ENCODE measurements around the gene ZSWIM5.
A peak's percentile ranks its signal among the peaks of the same experiment; 100 is the strongest.
"Not testable (repeated sequence)": the region's sequence is repeated elsewhere in the genome, so short reads cannot be mapped to it uniquely, and the experiment has no call there.

Gene ZSWIM5

GRCh38 chr1:45187725-45188124 is 18.7 kb downstream of the ZSWIM5 start:
- Mint-ChIP-seq H3K27ac (no peak overlapping the region), H3K27me3 (no peaks in the 10 kb centered on the region), H3K4me3 (no peak overlapping the region), H3K9me3 (no peaks in the 10 kb centered on the region), H3K4me1 (ENCODE audit: low read depth in 2 of 2) (peaks cover 0 to 13% of the 10 kb centered on the region in 2 donors), H3K36me3 (ENCODE audit: insufficient read depth) (no peaks in the 10 kb centered on the region)
- ATAC-seq (replicated peaks) (no peak), DNase-seq (no peak)

GRCh38 chr1:45179918-45180519 is 26.4 kb downstream of the ZSWIM5 start:
- H3K4me3 Mint-ChIP-seq, H3K27me3 Mint-ChIP-seq: not testable (repeated sequence)

GRCh38 chr1:45177452-45177851 is 29.0 kb downstream of the ZSWIM5 start:
- Mint-ChIP-seq H3K4me1 (ENCODE audit: low read depth in 2 of 2) (peaks cover 0 to 6% of the 10 kb centered on the region in 2 donors), H3K4me3 (no peak overlapping the region), H3K27me3 (no peaks in the 10 kb centered on the region)

More at GRCh38 chr1:45179918-45180519, 26.4 kb downstream of the ZSWIM5 start:
- not testable (repeated sequence) for H3K36me3 Mint-ChIP-seq (ENCODE audit: insufficient read depth); DNase-seq; H3K27ac Mint-ChIP-seq; H3K9me3 Mint-ChIP-seq; ATAC-seq (replicated peaks); H3K4me1 Mint-ChIP-seq (ENCODE audit: low read depth in 2 of 2)

GRCh38 chr1:45172764-45173163 is 33.6 kb downstream of the ZSWIM5 start:
- no peaks in the 10 kb centered on the region for H3K9me3 Mint-ChIP-seq
- peaks cover 4 to 5% of the 10 kb centered on the region in 2 donors for H3K4me1 Mint-ChIP-seq (ENCODE audit: low read depth in 2 of 2)
- no peaks in the 10 kb centered on the region for H3K36me3 Mint-ChIP-seq (ENCODE audit: insufficient read depth)
- H3K27me3 Mint-ChIP-seq = no peaks in the 10 kb centered on the region
- no peak for ATAC-seq (replicated peaks)
- no peak overlapping the region for H3K4me3 Mint-ChIP-seq
- no peak overlapping the region for H3K27ac Mint-ChIP-seq
- DNase-seq = no peak

More at GRCh38 chr1:45177452-45177851, 29.0 kb downstream of the ZSWIM5 start:
- ATAC-seq (replicated peaks) = no peak
- H3K27ac Mint-ChIP-seq = no peak overlapping the region
- H3K36me3 Mint-ChIP-seq (ENCODE audit: insufficient read depth) = no peaks in the 10 kb centered on the region
- H3K9me3 Mint-ChIP-seq = no peaks in the 10 kb centered on the region
- no peak for DNase-seq

GRCh38 chr1:45172005-45172404 is 34.4 kb downstream of the ZSWIM5 start:
- Mint-ChIP-seq H3K27me3 (no peaks in the 10 kb centered on the region), H3K36me3 (ENCODE audit: insufficient read depth) (no peaks in the 10 kb centered on the region), H3K4me1 (ENCODE audit: low read depth in 2 of 2) (peaks cover 4 to 5% of the 10 kb centered on the region in 2 donors), H3K27ac (no peak overlapping the region), H3K9me3 (no peaks in the 10 kb centered on the region), H3K4me3 (no peak overlapping the region)
- DNase-seq = no peak
- no peak for ATAC-seq (replicated peaks)

GRCh38 chr1:45171575-45171974 is 34.8 kb downstream of the ZSWIM5 start:
- Mint-ChIP-seq H3K9me3 (no peaks in the 10 kb centered on the region), H3K27me3 (no peaks in the 10 kb centered on the region), H3K4me1 (ENCODE audit: low read depth in 2 of 2) (peaks cover 3 to 4% of the 10 kb centered on the region in 2 donors), H3K4me3 (no peak overlapping the region), H3K36me3 (ENCODE audit: insufficient read depth) (no peaks in the 10 kb centered on the region), H3K27ac (no peak overlapping the region)
- no peak for ATAC-seq (replicated peaks)
- DNase-seq = no peak

- Mint-ChIP-seq H3K27me3 (peaks cover 0 to 4% of the 10 kb centered on the region in 2 donors), H3K9me3 (no peaks in the 10 kb centered on the region), H3K4me1 (ENCODE audit: low read depth in 2 of 2) (peaks cover 2 to 6% of the 10 kb centered on the region in 2 donors), H3K4me3 (no peak overlapping the region), H3K27ac (no peak overlapping the region), H3K36me3 (ENCODE audit: insufficient read depth) (peaks cover 3% of the 10 kb centered on the region)
- DNase-seq (no peak), ATAC-seq (replicated peaks) (no peak)
These were observed 36.2 kb downstream of the ZSWIM5 start for GRCh38 chr1:45170151-45170742.

- H3K27me3 Mint-ChIP-seq; H3K9me3 Mint-ChIP-seq; DNase-seq; H3K36me3 Mint-ChIP-seq (ENCODE audit: insufficient read depth); H3K4me3 Mint-ChIP-seq; ATAC-seq (replicated peaks); H3K27ac Mint-ChIP-seq: not testable (repeated sequence)
- peaks cover 8 to 19% of the 10 kb centered on the region in 2 donors for H3K4me1 Mint-ChIP-seq (ENCODE audit: low read depth in 2 of 2)
These were observed 38.5 kb downstream of the ZSWIM5 start for GRCh38 chr1:45167947-45168346.

- DNase-seq; ATAC-seq (replicated peaks); H3K27me3 Mint-ChIP-seq; H3K9me3 Mint-ChIP-seq; H3K4me3 Mint-ChIP-seq; H3K36me3 Mint-ChIP-seq (ENCODE audit: insufficient read depth); H3K27ac Mint-ChIP-seq: not testable (repeated sequence)
- peaks cover 12 to 19% of the 10 kb centered on the region in 2 donors for H3K4me1 Mint-ChIP-seq (ENCODE audit: low read depth in 2 of 2)
These were observed 42.1 kb downstream of the ZSWIM5 start for GRCh38 chr1:45164307-45164706.

- H3K4me3 Mint-ChIP-seq = peak overlapping the region in 1 of 2 donors; percentile 25
- H3K4me1 Mint-ChIP-seq (ENCODE audit: low read depth in 2 of 2) = peaks cover 10 to 15% of the 10 kb centered on the region in 2 donors
- peak overlapping the region in 1 of 2 donors; percentile 45 for H3K27ac Mint-ChIP-seq
- not testable (repeated sequence) for DNase-seq; H3K27me3 Mint-ChIP-seq; H3K9me3 Mint-ChIP-seq; H3K36me3 Mint-ChIP-seq (ENCODE audit: insufficient read depth); ATAC-seq (replicated peaks)
These were observed 43.3 kb downstream of the ZSWIM5 start for GRCh38 chr1:45163111-45163510.

GRCh38 chr1:45162041-45163035 is 44.1 kb downstream of the ZSWIM5 start:
- not testable (repeated sequence) for ATAC-seq (replicated peaks); H3K36me3 Mint-ChIP-seq (ENCODE audit: insufficient read depth); H3K27me3 Mint-ChIP-seq; H3K9me3 Mint-ChIP-seq
- peak in 1 of 3 experiments; percentile 2 for DNase-seq
- peaks cover 10 to 15% of the 10 kb centered on the region in 2 donors for H3K4me1 Mint-ChIP-seq (ENCODE audit: low read depth in 2 of 2)
- peak overlapping the region in 1 of 2 donors; percentile 42 for H3K27ac Mint-ChIP-seq
- H3K4me3 Mint-ChIP-seq = peak overlapping the region in 1 of 2 donors; percentile 25

- Mint-ChIP-seq H3K36me3 (ENCODE audit: insufficient read depth) (no peaks in the 10 kb centered on the region), H3K9me3 (peaks cover 0 to 4% of the 10 kb centered on the region in 2 donors), H3K27me3 (peaks cover 0 to 5% of the 10 kb centered on the region in 2 donors), H3K4me3 (no peak overlapping the region), H3K27ac (no peak overlapping the region), H3K4me1 (ENCODE audit: low read depth in 2 of 2) (peaks cover 0 to 5% of the 10 kb centered on the region in 2 donors)
- DNase-seq = no peak
- ATAC-seq (replicated peaks) = no peak
These were observed 50.4 kb downstream of the ZSWIM5 start for GRCh38 chr1:45155957-45156356.

GRCh38 chr1:45155423-45155822 is 51.0 kb downstream of the ZSWIM5 start:
- no peak for ATAC-seq (replicated peaks)

More at GRCh38 chr1:45155423-45155822, 51.0 kb downstream of the ZSWIM5 start:
- H3K27me3 Mint-ChIP-seq = peaks cover 0 to 5% of the 10 kb centered on the region in 2 donors
- peaks cover 0 to 4% of the 10 kb centered on the region in 2 donors for H3K9me3 Mint-ChIP-seq
- no peak overlapping the region for H3K4me3 Mint-ChIP-seq
- no peak for DNase-seq
- H3K4me1 Mint-ChIP-seq (ENCODE audit: low read depth in 2 of 2) = peaks cover 0 to 5% of the 10 kb centered on the region in 2 donors
- no peaks in the 10 kb centered on the region for H3K36me3 Mint-ChIP-seq (ENCODE audit: insufficient read depth)
- H3K27ac Mint-ChIP-seq = no peak overlapping the region

All from effector memory CD8-positive, alpha-beta T cell (primary cell).